ENCODE data around the gene FDX2. TPM values are rescaled to one million over a fixed set of nuclear protein-coding genes. Genes with fewer than 3 reads are reported as not detected.

FDX2 gene
- total RNA-seq, 1 donor from 2014 or later, result 22.3 TPM

DNA sequence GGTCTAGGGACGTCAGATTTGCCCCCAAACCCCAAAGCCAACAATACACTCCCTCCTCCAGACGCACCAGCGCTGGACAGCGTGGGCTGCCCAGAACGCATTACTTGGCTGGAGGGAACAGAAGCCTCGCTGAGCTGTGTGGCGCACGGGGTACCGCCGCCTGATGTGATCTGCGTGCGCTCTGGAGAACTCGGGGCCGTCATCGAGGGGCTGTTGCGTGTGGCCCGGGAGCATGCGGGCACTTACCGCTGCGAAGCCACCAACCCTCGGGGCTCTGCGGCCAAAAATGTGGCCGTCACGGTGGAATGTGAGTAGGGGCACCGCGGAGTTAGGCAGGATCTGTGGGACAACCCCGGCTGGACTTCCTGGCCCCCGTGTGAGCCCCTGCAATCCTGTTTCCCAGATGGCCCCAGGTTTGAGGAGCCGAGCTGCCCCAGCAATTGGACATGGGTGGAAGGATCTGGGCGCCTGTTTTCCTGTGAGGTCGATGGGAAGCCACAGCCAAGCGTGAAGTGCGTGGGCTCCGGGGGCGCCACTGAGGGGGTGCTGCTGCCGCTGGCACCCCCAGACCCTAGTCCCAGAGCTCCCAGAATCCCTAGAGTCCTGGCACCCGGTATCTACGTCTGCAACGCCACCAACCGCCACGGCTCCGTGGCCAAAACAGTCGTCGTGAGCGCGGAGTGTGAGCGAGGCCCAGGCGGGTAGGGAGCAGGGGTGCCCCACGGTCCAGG, 22.0 kb downstream of the FDX2 start:
- Mint-ChIP-seq H3K4me1 (ENCODE audit: low read depth) (peaks cover 44% of the 10 kb centered on the region), H3K4me3 (ENCODE audit: unreplicated experiment) (no peak overlapping the region), H3K27me3 (ENCODE audit: low read depth) (peaks cover 51% of the 10 kb centered on the region), H3K27ac (ENCODE audit: unreplicated experiment) (no peak overlapping the region), H3K9me3 (ENCODE audit: low read depth) (no peaks in the 10 kb centered on the region), H3K36me3 (ENCODE audit: low read depth) (peaks cover 3% of the 10 kb centered on the region)
- TF ChIP-seq, protein P1, sequence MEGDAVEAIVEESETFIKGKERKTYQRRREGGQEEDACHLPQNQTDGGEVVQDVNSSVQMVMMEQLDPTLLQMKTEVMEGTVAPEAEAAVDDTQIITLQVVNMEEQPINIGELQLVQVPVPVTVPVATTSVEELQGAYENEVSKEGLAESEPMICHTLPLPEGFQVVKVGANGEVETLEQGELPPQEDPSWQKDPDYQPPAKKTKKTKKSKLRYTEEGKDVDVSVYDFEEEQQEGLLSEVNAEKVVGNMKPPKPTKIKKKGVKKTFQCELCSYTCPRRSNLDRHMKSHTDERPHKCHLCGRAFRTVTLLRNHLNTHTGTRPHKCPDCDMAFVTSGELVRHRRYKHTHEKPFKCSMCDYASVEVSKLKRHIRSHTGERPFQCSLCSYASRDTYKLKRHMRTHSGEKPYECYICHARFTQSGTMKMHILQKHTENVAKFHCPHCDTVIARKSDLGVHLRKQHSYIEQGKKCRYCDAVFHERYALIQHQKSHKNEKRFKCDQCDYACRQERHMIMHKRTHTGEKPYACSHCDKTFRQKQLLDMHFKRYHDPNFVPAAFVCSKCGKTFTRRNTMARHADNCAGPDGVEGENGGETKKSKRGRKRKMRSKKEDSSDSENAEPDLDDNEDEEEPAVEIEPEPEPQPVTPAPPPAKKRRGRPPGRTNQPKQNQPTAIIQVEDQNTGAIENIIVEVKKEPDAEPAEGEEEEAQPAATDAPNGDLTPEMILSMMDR (IDR thresholded peaks at IDR 0.05), result no peak
- no peak for DNase-seq (ENCODE audit: low spot score)

DNA sequence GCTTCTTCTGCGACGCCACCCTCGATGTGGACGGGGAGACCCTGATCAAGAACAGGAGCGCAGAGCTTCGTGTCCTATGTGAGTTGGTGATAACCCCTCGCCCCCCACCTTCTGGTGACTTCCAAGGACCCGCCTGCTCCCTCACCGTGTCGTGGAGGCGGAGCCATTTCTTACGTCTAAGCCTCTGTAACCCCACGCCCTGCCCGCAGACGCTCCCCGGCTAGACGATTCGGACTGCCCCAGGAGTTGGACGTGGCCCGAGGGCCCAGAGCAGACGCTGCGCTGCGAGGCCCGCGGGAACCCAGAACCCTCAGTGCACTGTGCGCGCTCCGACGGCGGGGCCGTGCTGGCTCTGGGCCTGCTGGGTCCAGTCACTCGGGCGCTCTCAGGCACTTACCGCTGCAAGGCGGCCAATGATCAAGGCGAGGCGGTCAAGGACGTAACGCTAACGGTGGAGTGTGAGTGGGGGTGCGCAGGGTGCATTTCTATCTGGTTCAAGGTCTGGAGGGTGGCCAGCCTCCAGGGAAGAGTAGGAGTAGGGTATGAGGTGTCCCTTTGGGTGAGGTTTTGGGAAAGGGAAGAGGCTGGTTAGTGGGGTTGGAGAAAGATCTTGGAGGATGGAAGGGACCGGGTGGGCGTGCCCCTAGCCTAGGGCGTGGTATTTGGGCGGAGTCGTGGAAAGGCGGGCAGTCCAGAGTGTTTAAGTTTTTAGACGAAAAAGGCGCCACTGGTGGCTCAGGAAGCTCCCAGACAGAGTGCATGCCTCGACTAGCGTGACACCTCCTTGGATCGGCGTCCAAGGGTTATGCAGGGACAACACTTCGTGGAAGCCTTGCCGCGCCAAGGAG, 22.8 kb downstream of the FDX2 start:
- no peak overlapping the region for H3K27ac Mint-ChIP-seq (ENCODE audit: unreplicated experiment)
- H3K4me1 Mint-ChIP-seq (ENCODE audit: low read depth), result peaks cover 47% of the 10 kb centered on the region
- H3K9me3 Mint-ChIP-seq (ENCODE audit: low read depth), result no peaks in the 10 kb centered on the region
- no peak for DNase-seq (ENCODE audit: low spot score)
- peaks cover 56% of the 10 kb centered on the region for H3K27me3 Mint-ChIP-seq (ENCODE audit: low read depth)
- TF ChIP-seq, protein P1 (IDR thresholded peaks at IDR 0.05), result no peak
- peaks cover 3% of the 10 kb centered on the region for H3K36me3 Mint-ChIP-seq (ENCODE audit: low read depth)
- H3K4me3 Mint-ChIP-seq (ENCODE audit: unreplicated experiment), result peak overlapping the region; percentile 83

DNA sequence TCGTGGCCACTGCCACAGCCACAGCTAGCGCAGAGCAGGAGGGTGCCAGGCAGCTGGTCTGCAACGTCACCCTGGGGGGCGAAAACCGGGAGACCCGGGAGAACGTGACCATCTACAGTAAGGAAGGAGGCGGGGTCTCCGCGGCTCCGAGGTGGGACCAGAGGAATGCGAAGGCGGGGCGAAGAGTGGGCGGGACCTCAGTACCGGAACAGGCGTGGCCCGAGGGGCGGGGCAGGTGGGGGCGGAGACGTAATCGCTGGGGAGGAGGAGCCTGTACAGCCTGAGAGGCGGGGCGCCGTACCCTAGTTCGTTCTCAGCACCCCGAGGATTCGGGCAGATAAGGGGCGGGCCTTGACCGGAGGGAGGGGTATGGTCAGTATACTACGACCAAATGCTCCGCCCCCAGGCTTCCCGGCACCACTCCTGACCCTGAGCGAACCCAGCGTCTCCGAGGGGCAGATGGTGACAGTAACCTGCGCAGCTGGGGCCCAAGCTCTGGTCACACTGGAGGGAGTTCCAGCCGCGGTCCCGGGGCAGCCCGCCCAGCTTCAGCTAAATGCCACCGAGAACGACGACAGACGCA, 23.5 kb downstream of the FDX2 start:
- Mint-ChIP-seq H3K4me3 (ENCODE audit: unreplicated experiment) (peak overlapping the region; percentile 83), H3K27me3 (ENCODE audit: low read depth) (peaks cover 58% of the 10 kb centered on the region), H3K9me3 (ENCODE audit: low read depth) (no peaks in the 10 kb centered on the region), H3K4me1 (ENCODE audit: low read depth) (peaks cover 47% of the 10 kb centered on the region), H3K36me3 (ENCODE audit: low read depth) (peaks cover 3% of the 10 kb centered on the region), H3K27ac (ENCODE audit: unreplicated experiment) (no peak overlapping the region)
- no peak for DNase-seq (ENCODE audit: low spot score)
- TF ChIP-seq, protein P1 (IDR thresholded peaks at IDR 0.05), result no peak

DNA sequence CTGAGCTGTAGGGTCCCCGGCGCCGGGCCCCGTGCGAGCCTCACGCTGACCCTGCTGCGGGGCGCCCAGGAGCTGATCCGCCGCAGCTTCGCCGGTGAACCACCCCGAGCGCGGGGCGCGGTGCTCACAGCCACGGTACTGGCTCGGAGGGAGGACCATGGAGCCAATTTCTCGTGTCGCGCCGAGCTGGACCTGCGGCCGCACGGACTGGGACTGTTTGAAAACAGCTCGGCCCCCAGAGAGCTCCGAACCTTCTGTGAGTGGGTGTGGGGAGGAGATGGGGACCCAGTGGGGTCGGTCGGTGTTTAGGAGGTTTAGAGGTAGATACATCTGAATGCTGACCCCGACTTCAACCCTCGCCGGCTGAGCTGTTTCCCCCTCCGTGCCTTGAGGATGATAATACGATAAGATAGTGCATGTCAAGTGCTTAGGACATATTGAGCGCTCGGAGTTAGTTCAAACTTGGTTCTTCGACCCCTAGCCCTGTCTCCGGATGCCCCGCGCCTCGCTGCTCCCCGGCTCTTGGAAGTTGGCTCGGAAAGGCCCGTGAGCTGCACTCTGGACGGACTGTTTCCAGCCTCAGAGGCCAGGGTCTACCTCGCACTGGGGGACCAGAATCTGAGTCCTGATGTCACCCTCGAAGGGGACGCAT, 24.1 kb downstream of the FDX2 start:
- TF ChIP-seq, protein P1 (IDR thresholded peaks at IDR 0.05), result no peak
- no peak for DNase-seq (ENCODE audit: low spot score)
- H3K4me3 Mint-ChIP-seq (ENCODE audit: unreplicated experiment), result peak overlapping the region; percentile 83
- H3K36me3 Mint-ChIP-seq (ENCODE audit: low read depth), result peaks cover 3% of the 10 kb centered on the region
- H3K9me3 Mint-ChIP-seq (ENCODE audit: low read depth), result no peaks in the 10 kb centered on the region
- H3K4me1 Mint-ChIP-seq (ENCODE audit: low read depth), result peaks cover 48% of the 10 kb centered on the region
- H3K27me3 Mint-ChIP-seq (ENCODE audit: low read depth), result peaks cover 58% of the 10 kb centered on the region
- no peak overlapping the region for H3K27ac Mint-ChIP-seq (ENCODE audit: unreplicated experiment)

Measured in chondrocyte (in vitro differentiated cells).